Choroid plexus epithelial cell (primary cell): Measurements from ENCODE around the gene TMEM212.

Source experiments
- DNase-seq: peaks from one replicate; pipeline ENCODE4 v3.0.0-alpha.2; 2010; ENCODE audit warnings: low read depth
- H3K4me3 ChIP-seq: 2 replicates; pipeline ENCODE4 v1.5.1; 2011; ENCODE audit warnings: low read depth, mild to moderate bottlenecking, control low read depth, low read length, moderate library complexity
- CTCF ChIP-seq: conservative IDR thresholded peaks from 2 replicates; pipeline ENCODE4 v1.5.1; 2011; ENCODE audit warnings: low read depth, mild to moderate bottlenecking, control low read depth, inconsistent platforms, low read length, moderate library complexity

The TMEM212 gene

GRCh38 chr3:171839270-171839669, 3.9 kb upstream of the TMEM212 start:
- DNase-seq: no peak

DNA sequence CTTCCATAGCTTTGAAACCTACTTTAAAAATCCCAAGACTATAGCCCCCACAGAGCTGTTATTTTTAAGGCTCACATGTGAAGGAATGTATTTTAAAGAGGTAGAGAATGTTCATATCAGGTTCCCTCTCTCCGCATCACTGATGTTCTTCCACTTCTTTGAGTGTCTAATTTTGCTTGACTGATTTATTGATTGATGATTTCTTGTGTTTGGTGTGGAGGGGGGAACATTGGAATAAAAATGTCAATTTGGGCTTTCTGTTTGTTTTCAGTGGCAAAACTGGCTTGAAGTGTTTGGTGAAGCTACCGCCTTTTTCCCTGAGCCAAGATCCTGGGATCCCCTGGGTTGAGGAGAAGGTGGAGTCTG, 2.7 kb upstream of the TMEM212 start:
- no peak for DNase-seq
- no peak for TF ChIP-seq CTCF
- H3K4me3 ChIP-seq: no peak overlapping the region

More at GRCh38 chr3:171839270-171839669, 3.9 kb upstream of the TMEM212 start:
- no peak for TF ChIP-seq CTCF
- no peak overlapping the region for H3K4me3 ChIP-seq

- TF ChIP-seq CTCF: no peak
- no peak overlapping the region for H3K4me3 ChIP-seq
- DNase-seq: no peak
Measured at GRCh38 chr3:171840811-171841619, 2.1 kb upstream of the TMEM212 start.

DNA sequence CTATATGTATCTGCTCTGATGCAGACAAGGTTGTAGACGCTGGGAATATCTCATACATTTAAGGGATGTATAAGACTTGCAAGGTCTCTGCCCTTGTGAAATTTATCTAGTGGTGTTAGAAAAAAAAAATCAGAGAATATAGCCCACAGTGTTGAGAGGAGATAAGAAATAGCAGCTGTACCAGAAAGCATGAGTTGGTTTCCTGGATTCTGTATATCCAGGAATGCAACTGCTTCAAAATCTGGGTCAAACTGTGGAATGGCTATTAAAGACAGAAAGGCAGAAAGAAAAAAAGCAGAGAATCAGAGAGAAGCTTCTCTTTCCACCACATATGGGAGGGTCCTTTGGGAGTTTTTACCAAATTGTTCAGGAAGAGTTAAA, 1.5 kb upstream of the TMEM212 start:
- DNase-seq: peak; percentile 86
- H3K4me3 ChIP-seq: no peak overlapping the region
- no peak for TF ChIP-seq CTCF

GRCh38 chr3:171844873-171845272, 1.7 kb downstream of the TMEM212 start:
- H3K4me3 ChIP-seq: no peak overlapping the region
- TF ChIP-seq CTCF: no peak
- no peak for DNase-seq

GRCh38 chr3:171845481-171846284, 2.5 kb downstream of the TMEM212 start:
- no peak overlapping the region for H3K4me3 ChIP-seq
- TF ChIP-seq CTCF: no peak
- no peak for DNase-seq
